NCI-H2196 (cell line): Measurements from ENCODE around the gene ZNF562.
A peak's percentile ranks its signal among the peaks of the same experiment; 100 is the strongest.
"Not testable (repeated sequence)": the region's sequence is repeated elsewhere in the genome, so short reads cannot be mapped to it uniquely, and the experiment has no call there.

ENCODE experiments used
- DNase-seq: peaks from one replicate; lab custom pipeline; 2025; ENCODE audit not compliant: unreplicated experiment; lab: John Stamatoyannopoulos, UW

Gene ZNF562

GRCh38 chr19:9674663-9675357 lies at the start of gene ZNF562:
ZNF562 (minus strand) TSS chr19:9675100; CDS start chr19:9660744, 14,356 bp downstream.
- peak; percentile 92 for DNase-seq

GRCh38 chr19:9724157-9724556 lies 49.3 kb upstream of the ZNF562 start:
- no peak for DNase-seq

- DNase-seq = no peak
Measured at GRCh38 chr19:9721861-9722260, 47.0 kb upstream of the ZNF562 start.

GRCh38 chr19:9720541-9720940 lies 45.6 kb upstream of the ZNF562 start:
- no peak for DNase-seq

- DNase-seq = no peak
Measured at GRCh38 chr19:9711815-9712214, 36.9 kb upstream of the ZNF562 start.

GRCh38 chr19:9709305-9709704 lies 34.4 kb upstream of the ZNF562 start:
- DNase-seq = no peak

- DNase-seq = no peak
Measured at GRCh38 chr19:9705836-9706235, 30.9 kb upstream of the ZNF562 start.

GRCh38 chr19:9702186-9702585 lies 27.3 kb upstream of the ZNF562 start:
- DNase-seq = no peak

GRCh38 chr19:9700229-9700981 lies 25.5 kb upstream of the ZNF562 start:
- DNase-seq = no peak

- DNase-seq = not testable (repeated sequence)
Measured at GRCh38 chr19:9690301-9690700, 15.4 kb upstream of the ZNF562 start.

GRCh38 chr19:9679996-9680395 lies 5.1 kb upstream of the ZNF562 start:
- not testable (repeated sequence) for DNase-seq

GRCh38 chr19:9675358-9675901 lies 530 bp upstream of the ZNF562 start:
- not testable (repeated sequence) for DNase-seq

- peak; percentile 3 for DNase-seq
Measured at GRCh38 chr19:9673912-9674662, 813 bp downstream of the ZNF562 start.

- no peak for DNase-seq
Measured at GRCh38 chr19:9672893-9673292, 2.0 kb downstream of the ZNF562 start.

- DNase-seq = no peak
Measured at GRCh38 chr19:9671655-9672054, 3.2 kb downstream of the ZNF562 start.

- DNase-seq = no peak
Measured at GRCh38 chr19:9668544-9668943, 6.4 kb downstream of the ZNF562 start.

GRCh38 chr19:9667898-9668297 lies 7.0 kb downstream of the ZNF562 start:
- DNase-seq = no peak

GRCh38 chr19:9658769-9659168 lies 16.1 kb downstream of the ZNF562 start:
- DNase-seq = no peak

- DNase-seq = not testable (repeated sequence)
Measured at GRCh38 chr19:9653066-9653555, 21.8 kb downstream of the ZNF562 start.

- DNase-seq = not testable (repeated sequence)
Measured at GRCh38 chr19:9651464-9651863, 23.4 kb downstream of the ZNF562 start.

GRCh38 chr19:9650345-9650744 lies 24.6 kb downstream of the ZNF562 start:
- no peak for DNase-seq
